Endothelial cell of umbilical vein (primary cell): ENCODE results near the gene IRF1. TPM values are rescaled to one million over a fixed set of nuclear protein-coding genes. Genes with fewer than 3 reads are reported as not detected.

Source experiments
- BruUV-seq: library from RNA; stranded (reverse); fragments of 400-500 nt; replicated peaks from 2 replicates; lab custom pipeline; 2021; lab: Mats Ljungman, UMichigan
- CTCF ChIA-PET: fragments of 300-600, 350-600 bp; sonication (Branson Sonifier 250); formaldehyde crosslinking; loops from one replicate; lab custom pipeline; 2021; ENCODE audit warnings: antibody characterized with exemption, inconsistent platforms; lab: Charles Lee
- POLR2A ChIA-PET: fragments of 300-600, 350-600 bp; sonication (Branson Sonifier 250); formaldehyde crosslinking; loops from one replicate; lab custom pipeline; 2021; ENCODE audit warnings: antibody characterized with exemption, inconsistent platforms; lab: Charles Lee
- DNase-seq: peaks from one replicate; pipeline ENCODE4 v3.0.0-alpha.2; 2011; ENCODE audit warnings: low read depth, low spot score
- FAIRE-seq: peaks from 2 replicates; lab custom pipeline; 2011; peaks lifted over from hg19 to GRCh38; lab: Jason Lieb, UNC
- H2AFZ ChIP-seq: 2 replicates; pipeline ENCODE4 v1.6.0; 2012; ENCODE audit warnings: low read depth, low read length, control low read depth, inconsistent platforms
- H3K27ac ChIP-seq: 2 replicates; pipeline ENCODE4 v1.5.1; 2011; ENCODE audit warnings: low read depth, mild to moderate bottlenecking, control low read depth, low read length, moderate library complexity; ENCODE audit not compliant: insufficient read depth
- H3K27me3 ChIP-seq, 2 experiments: 2 replicates each; pipeline versions ENCODE4 v1.6.0 to v1.6.1; 2011; ENCODE audit warnings: low read length in 2 of 2, mixed read lengths in 1 of 2; ENCODE audit not compliant: control insufficient read depth in 2 of 2, insufficient read depth in 2 of 2
- H3K36me3 ChIP-seq, 2 experiments: 2 replicates in 1 of 2; 3 replicates in 1 of 2; pipeline ENCODE4 v1.5.1; 2011; ENCODE audit warnings: low read length in 2 of 2, mild to moderate bottlenecking in 1 of 2, moderate library complexity in 1 of 2; ENCODE audit not compliant: control insufficient read depth in 2 of 2, insufficient read depth in 2 of 2; ENCODE audit errors: extremely low read depth in 1 of 2
- H3K4me1 ChIP-seq: 3 replicates; pipeline ENCODE4 v1.5.1; 2011; ENCODE audit warnings: mild to moderate bottlenecking, low read length; ENCODE audit not compliant: control insufficient read depth, insufficient read depth; ENCODE audit errors: extremely low read depth
- H3K4me2 ChIP-seq: 2 replicates; pipeline ENCODE4 v1.6.1; 2011; ENCODE audit warnings: low read length, control low read depth, mixed read lengths; ENCODE audit not compliant: insufficient read depth
- H3K4me3 ChIP-seq, 3 experiments: fragments of 200-600 bp in 1 of 3; sonication (generic), shearing (Covaris generic) in 1 of 3; replicated peaks in 1 of 3; 2 replicates each; pipeline ENCODE4 v1.5.1; 2011 to 2016; ENCODE audit warnings: control low read depth in 3 of 3, low read length in 3 of 3, mild to moderate bottlenecking in 2 of 3, inconsistent platforms in 1 of 3, low read depth in 1 of 3, moderate library complexity in 1 of 3; ENCODE audit not compliant: insufficient read depth in 1 of 3
- H3K79me2 ChIP-seq: 2 replicates; pipeline ENCODE4 v1.6.0; 2012; ENCODE audit warnings: low read length, inconsistent platforms; ENCODE audit not compliant: control insufficient read depth, insufficient read depth
- H3K9ac ChIP-seq: replicated peaks from 2 replicates; pipeline ENCODE3; 2011; ENCODE audit warnings: low read length, control low read depth; ENCODE audit not compliant: insufficient read depth; ENCODE audit errors: extremely low read depth
- H3K9me1 ChIP-seq: replicated peaks from 3 replicates; pipeline ENCODE4 v1.6.0; 2011; ENCODE audit warnings: mild to moderate bottlenecking, low read length; ENCODE audit not compliant: control insufficient read depth, insufficient read depth; ENCODE audit errors: extremely low read depth
- H3K9me3 ChIP-seq: replicated peaks from 2 replicates; pipeline ENCODE4 v1.5.1; 2012; ENCODE audit warnings: low read length, inconsistent platforms; ENCODE audit not compliant: control insufficient read depth, insufficient read depth
- H4K20me1 ChIP-seq: replicated peaks from 2 replicates; pipeline ENCODE3; 2011; ENCODE audit warnings: mild to moderate bottlenecking, low read length; ENCODE audit not compliant: control insufficient read depth, insufficient read depth; ENCODE audit errors: extremely low read depth
- CTCF ChIP-seq, 2 donors: IDR thresholded peaks; 1 replicate in 1 of 2; 2 replicates in 1 of 2; pipeline ENCODE4 v1.5.1; 2011; ENCODE audit warnings: low read length in 2 of 2, mild to moderate bottlenecking in 2 of 2, moderate library complexity in 2 of 2, control low read depth in 1 of 2, inconsistent platforms in 1 of 2, low read depth in 1 of 2; ENCODE audit not compliant: insufficient read depth in 1 of 2; ENCODE audit errors: extremely low read depth in 1 of 2
- EZH2 ChIP-seq: IDR thresholded peaks from 2 replicates; pipeline ENCODE4 v1.6.1; 2012; ENCODE audit warnings: borderline replicate concordance, low read depth, mild to moderate bottlenecking, moderate library complexity, low read length, inconsistent platforms; ENCODE audit not compliant: severe bottlenecking
- FOS ChIP-seq: IDR thresholded peaks from 2 replicates; pipeline ENCODE4 v1.6.1; 2011; ENCODE audit warnings: mild to moderate bottlenecking, low read length, moderate library complexity, borderline replicate concordance; ENCODE audit not compliant: insufficient read depth
- GATA2 ChIP-seq: IDR thresholded peaks from 2 replicates; pipeline ENCODE4 v1.7.0; 2011; ENCODE audit warnings: low read depth, mild to moderate bottlenecking, moderate library complexity, mixed read lengths, low read length; ENCODE audit not compliant: insufficient read length, insufficient read depth
- JUN ChIP-seq: IDR thresholded peaks from 2 replicates; pipeline ENCODE4 v1.6.1; 2011; ENCODE audit warnings: borderline replicate concordance, low read depth; ENCODE audit not compliant: insufficient read length, insufficient read depth
- MAX ChIP-seq: IDR thresholded peaks from 2 replicates; pipeline ENCODE4 v1.6.1; 2011; ENCODE audit not compliant: insufficient read depth, insufficient read length
- MYC ChIP-seq: IDR thresholded peaks from one replicate; pipeline ENCODE4 v1.6.1; 2011; ENCODE audit warnings: mild to moderate bottlenecking, low read depth, low read length
- POLR2A ChIP-seq: IDR thresholded peaks from 2 replicates; pipeline ENCODE4 v1.6.1; 2012; ENCODE audit warnings: low read depth, mild to moderate bottlenecking, control low read depth, low read length
- POLR2AphosphoS5 ChIP-seq: IDR thresholded peaks from 2 replicates; pipeline ENCODE4 v1.6.1; 2012; ENCODE audit warnings: low read depth, mild to moderate bottlenecking, control low read depth, low read length, moderate library complexity; ENCODE audit not compliant: insufficient read depth
- dilution Hi-C: fragments of 300-500 bp; cut with MboI; formaldehyde crosslinking; loops from one replicate; pipeline ENCODE4 v1.15.0; 2019; ENCODE audit warnings: low sequenced_read_pairs; ENCODE audit not compliant: extremely low pct_ligation_motif_present
- intact Hi-C: fragments of 100-400 bp; cut with micrococcal nuclease; formaldehyde crosslinking; loops from one replicate; pipeline ENCODE4 v1.10.0; 2022
- polyA plus RNA-seq, 4 experiments: library from polyadenylated mRNA; depleted of rRNA in 3 of 4; stranded (reverse) in 3 of 4; unstranded in 1 of 4; fragments of >200 nt; gene quantifications; 2 replicates each; pipeline versions ENCODE4 v1.2.1 to v1.2.3, GENCODE V29; 2011 to 2012; ENCODE audit warnings: missing spikeins in 1 of 4
- total RNA-seq: library from RNA; stranded (reverse); gene quantifications from 2 replicates; pipeline ENCODE4 v1.2.3, GENCODE V29; 2021

IRF1 gene
- total and polyA plus RNA-seq, 2 donors (not counting 3 experiments of a cell fraction or from before 2014, with no cell fraction given), result 12.3 to 28.0 TPM

GRCh38 chr5:132540149-132540548 lies 49.6 kb upstream of the IRF1 start:
- no peak for TF ChIP-seq MAX
- TF ChIP-seq CTCF (IDR thresholded peaks at IDR 0.05; ENCODE audit: extremely low read depth in 1 of 2, insufficient read depth in 1 of 2, low read depth in 1 of 2, low read length in 2 of 2), result no peak
- no peak for TF ChIP-seq POLR2AphosphoS5
- TF ChIP-seq JUN, result no peak
- no peak for TF ChIP-seq FOS
- no peak for TF ChIP-seq POLR2A
- TF ChIP-seq EZH2, result no peak
- no peak for TF ChIP-seq MYC
- no peak for TF ChIP-seq GATA2
- FAIRE-seq (no peak), DNase-seq (no peak)
- POLR2A ChIA-PET, result no interaction called here
- Histone ChIP-seq H3K9ac (no peak overlapping the region), H3K9me1 (no peaks in the 10 kb centered on the region), H3K27ac (no peak overlapping the region), H3K79me2 (no peaks in the 10 kb centered on the region), H3K4me1 (no peaks in the 10 kb centered on the region), H3K4me2 (no peak overlapping the region), H3K9me3 (no peaks in the 10 kb centered on the region), H3K27me3 (peaks cover 15 to 20% of the 10 kb centered on the region in 2 experiments), H3K36me3 (no peaks in the 10 kb centered on the region), H2AFZ (no peak overlapping the region), H4K20me1 (no peaks in the 10 kb centered on the region), H3K4me3 (no peak overlapping the region)
- dilution Hi-C loops (no loop called here), intact Hi-C loops (no loop called here)
- no TSS peak for BruUV-seq
- CTCF ChIA-PET, result no interaction called here
